Inflammatory macrophage treated with lipopolysaccharide for 4 hours (primary cell): ENCODE results near the gene ADAM21.
"Not testable (repeated sequence)": the region's sequence is repeated elsewhere in the genome, so short reads cannot be mapped to it uniquely, and the experiment has no call there.

Experiments used
- DNase-seq: peaks from one replicate; pipeline ENCODE4 v3.0.0-alpha.2; 2020

Gene ADAM21

DNA sequence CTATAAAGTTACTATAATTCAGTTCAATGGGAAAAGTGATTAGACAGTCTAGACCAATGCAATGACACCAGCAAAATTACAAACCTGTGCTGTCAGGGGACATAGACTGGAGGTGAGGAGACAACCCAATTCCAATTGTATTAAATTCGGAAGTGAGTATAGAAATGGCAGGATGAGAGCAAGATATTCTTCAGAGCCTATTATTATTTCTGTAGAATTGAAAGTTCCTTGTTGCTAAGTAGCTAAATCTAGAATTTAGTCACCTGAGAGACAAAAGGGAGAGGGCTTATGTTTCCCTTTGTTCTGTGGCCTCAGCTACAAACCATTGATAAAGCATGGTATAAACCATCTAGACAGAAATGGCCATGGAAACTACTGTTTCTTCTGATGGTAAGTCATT lies at the start of gene ADAM21:
Gene ADAM21, plus strand, starts transcription at position 301 of the 400 bp plus-strand sequence. CDS start 5,326 bp downstream, outside the sequence.
- DNase-seq: no peak

- DNase-seq: not testable (repeated sequence)
Observed at GRCh38 chr14:70403335-70403734, 48.6 kb upstream of the ADAM21 start.

DNA sequence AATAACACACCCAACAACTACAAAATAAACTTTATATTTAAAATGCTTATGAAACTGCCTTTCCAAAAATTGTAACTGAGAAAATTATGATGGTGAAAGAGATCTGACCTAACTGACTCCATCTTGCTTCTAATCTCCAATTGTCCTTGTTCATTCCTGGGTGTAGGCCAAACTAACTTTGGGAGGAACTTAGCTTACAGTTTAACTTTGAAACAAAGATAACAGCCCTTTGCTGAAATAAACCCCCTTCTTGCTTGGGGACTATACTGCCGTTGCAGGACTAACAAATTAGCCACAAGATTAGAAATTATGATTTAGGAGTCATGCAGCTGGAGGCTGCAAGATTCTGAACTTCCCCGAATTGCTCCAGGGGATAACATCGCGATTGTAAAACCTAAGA lies 45.8 kb upstream of the ADAM21 start:
- not testable (repeated sequence) for DNase-seq

DNA sequence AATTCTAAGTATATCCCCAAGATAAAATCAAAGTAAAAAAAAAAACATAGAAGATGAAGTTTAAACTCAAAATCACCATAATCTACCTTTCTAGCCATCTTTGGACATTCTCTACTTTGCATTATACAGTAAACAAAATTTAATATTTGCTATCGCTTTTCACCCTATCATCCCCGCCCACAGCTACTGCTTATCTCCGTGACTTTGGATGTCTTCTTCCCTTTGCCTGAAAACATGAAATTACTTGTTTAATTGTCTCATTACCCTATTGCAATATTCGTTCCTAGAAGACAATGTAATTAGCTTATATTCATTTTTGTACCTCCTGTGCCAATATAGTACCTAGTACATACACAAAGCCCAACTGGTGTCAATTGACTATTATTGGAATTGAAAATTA lies 44.4 kb upstream of the ADAM21 start:
- no peak for DNase-seq

- no peak for DNase-seq
Observed at GRCh38 chr14:70415788-70416187, 36.2 kb upstream of the ADAM21 start.

GRCh38 chr14:70416338-70416724 lies 35.6 kb upstream of the ADAM21 start:
- DNase-seq: no peak

DNA sequence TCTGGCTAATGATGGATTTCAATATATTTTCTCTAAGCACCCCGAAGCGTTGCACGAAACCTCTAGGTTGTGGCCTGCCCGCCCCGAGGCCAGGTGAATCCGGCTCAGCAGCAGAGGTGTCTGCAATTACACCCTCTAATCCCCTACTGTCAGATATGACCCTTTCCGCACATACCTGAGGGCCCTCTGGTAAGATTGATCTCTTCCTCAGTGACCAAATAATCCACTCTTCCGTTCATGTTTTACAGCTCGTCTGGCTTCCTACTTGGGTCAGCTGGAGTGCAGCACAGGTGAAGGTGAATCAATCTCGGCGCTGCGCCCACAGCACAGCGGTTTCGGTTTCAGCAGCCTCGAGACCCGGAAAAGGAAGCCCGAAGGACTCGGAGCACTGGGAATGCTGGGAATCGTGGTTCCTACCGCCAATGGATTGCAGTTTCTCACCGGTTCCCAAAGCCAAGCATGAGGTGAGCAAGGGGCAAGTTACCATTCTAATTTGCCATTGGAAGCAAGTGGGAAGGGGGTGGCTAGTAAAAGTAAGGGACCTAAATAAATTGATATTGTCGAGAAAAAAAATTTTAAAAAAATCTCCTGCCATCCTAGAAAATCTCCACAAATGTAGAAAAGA lies 35.1 kb upstream of the ADAM21 start, which contains the start of gene SYNJ2BP:
Gene SYNJ2BP, minus strand, starts transcription at position 366 of the 625 bp plus-strand sequence. Its CDS starts 127 bp downstream, at position 239.
- peak; percentile 57 for DNase-seq

GRCh38 chr14:70419270-70419931 lies 32.6 kb upstream of the ADAM21 start:
- not testable (repeated sequence) for DNase-seq

DNA sequence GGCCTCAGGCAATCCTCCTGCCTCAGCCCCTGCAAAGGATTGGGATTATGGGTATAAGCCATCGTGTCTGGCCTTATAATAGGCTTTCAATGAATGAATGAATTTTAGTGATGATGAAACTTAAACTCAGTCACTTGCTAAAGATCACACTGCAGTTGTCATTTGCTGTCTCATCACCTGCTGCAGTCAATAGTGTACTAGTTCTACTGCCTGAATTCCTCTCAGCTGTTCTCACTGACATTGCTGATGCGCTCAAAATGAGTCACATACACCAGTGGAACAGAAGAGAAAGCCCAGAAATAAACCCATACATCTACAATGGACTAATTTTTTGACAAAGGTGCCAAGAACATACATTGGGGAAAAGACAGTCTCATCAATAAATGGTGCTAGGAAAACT lies 29.4 kb upstream of the ADAM21 start:
- DNase-seq: no peak

- DNase-seq: no peak
Observed at GRCh38 chr14:70425354-70425753, 26.6 kb upstream of the ADAM21 start.

DNA sequence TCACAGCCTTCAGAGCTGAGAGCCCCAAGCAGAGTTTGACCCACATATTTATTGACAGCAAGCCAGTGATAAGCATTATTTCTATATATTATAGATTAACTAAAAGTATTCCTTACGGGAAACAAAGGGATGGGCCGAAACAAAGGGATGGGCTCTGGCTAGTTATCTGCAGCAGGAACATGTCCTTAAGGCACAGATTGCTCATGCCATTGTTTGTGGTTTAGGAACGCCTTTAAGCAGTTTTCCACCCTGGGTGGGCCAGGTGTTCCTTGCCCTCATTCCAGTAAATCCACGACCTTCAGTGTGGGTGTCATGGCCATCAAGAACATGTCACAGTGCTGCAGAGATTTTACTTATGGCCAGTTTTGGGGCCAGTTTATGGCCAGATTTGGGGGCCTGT lies 25.4 kb upstream of the ADAM21 start:
- DNase-seq: not testable (repeated sequence)

DNA sequence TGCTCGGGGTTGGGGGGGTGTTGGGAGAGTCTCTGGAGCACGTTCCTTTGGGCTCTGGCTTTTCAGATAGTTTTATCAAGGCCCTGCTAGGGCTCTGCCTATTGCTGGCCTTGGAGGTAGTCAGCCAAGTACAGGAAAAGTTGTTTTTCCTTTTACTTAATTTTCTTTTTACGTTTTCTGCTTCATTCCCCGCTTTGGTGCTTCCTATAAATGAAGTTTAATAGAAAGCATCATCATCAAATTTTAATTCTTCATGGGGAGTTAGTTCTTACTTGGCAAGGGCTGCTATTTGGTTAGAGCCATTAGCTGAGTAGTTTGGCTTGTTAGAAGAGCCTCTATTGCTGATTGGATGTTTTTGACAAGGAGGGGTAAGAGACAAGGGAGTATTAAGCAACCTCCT lies 15.1 kb upstream of the ADAM21 start:
- DNase-seq: no peak

- no peak for DNase-seq
Observed at GRCh38 chr14:70441641-70442040, 10.3 kb upstream of the ADAM21 start.

DNA sequence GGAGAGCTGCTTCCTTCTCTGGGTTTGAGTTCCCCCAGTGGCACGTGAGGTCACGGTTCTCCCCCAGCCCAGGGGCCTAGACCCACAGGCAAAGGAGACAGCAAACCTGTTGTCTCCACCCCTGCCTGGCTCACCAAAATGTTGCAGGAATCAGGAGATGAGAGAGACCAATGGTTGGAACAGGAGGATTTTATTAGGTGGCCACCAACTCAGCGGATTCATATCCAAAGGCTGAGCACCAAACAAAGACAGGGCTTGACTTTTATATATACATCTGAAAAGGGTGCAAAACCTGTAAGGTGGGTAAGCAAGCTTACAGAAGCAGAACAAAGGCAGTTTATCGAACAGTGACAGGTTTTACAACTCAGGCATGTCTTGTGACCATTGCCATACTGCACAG lies 9.2 kb upstream of the ADAM21 start:
- DNase-seq: no peak

GRCh38 chr14:70448633-70449340 lies 3.2 kb upstream of the ADAM21 start:
- DNase-seq: no peak

DNA sequence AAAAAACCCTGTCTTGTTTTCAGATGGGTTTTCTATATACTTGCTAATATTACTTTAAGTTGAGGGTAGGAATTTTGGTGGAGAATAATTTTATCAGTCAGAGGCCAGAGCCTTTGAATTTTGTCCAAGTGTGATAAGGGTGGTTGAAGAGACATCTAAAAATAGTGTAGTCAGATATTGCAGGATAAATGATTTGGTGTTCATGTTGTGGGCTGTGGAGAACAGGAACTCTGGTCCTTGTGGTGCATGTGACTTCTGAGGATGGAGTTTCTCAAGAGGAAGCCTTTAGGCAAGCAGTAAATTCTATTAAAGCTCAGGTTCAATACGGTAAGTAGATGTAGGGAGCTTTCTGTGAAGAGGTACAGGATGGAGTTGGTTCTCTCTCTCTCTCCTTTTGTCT lies 2.8 kb downstream of the ADAM21 start:
- peak; percentile 7 for DNase-seq

DNA sequence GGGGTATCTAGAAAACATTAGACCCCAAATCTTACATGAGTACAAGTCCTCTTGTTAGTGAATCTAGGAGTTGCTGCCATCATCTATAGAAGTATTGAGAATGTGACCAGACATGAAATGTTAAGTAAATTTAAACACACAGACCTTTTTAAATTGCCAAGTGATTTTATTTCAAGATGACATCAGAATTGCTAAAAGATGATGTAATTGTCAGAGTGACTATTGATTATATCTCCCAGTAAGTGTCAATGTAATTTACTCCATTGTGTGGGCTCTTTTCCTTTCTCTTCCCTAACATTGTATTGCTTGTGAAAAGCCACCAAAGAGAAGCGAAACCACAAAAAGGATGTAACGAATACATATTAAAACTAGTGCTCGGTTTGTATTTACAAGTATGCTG lies 16.8 kb downstream of the ADAM21 start:
- peak; percentile 7 for DNase-seq

GRCh38 chr14:70470863-70471563 lies 19.0 kb downstream of the ADAM21 start:
- not testable (repeated sequence) for DNase-seq

GRCh38 chr14:70472253-70473159 lies 20.5 kb downstream of the ADAM21 start:
- DNase-seq: no peak

- no peak for DNase-seq
Observed at GRCh38 chr14:70473825-70474224, 21.9 kb downstream of the ADAM21 start.

DNA sequence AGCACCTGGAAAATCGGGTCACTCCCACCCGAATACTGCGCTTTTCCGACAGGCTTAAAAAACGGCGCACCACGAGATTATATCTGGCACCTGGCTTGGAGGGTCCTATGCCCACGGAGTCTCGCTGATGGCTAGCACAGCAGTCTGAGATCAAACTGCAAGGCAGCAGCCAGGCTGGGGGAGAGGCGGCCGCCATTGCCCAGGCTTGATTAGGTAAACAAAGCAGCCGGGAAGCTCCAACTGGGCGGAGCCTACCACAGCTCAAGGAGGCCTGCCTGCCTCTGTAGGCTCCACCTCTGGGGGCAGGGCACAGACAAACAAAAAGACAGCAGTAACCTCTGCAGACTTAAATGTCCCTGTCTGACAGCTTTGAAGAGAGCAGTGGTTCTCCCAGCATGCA lies 23.5 kb downstream of the ADAM21 start:
- DNase-seq: not testable (repeated sequence)
